AG04449 (cell line): Measurements from ENCODE around the gene BMP3.

Source experiments
- CTCF ChIA-PET: fragments of 350-600 bp; formaldehyde crosslinking; extraction: SDS; loops from one replicate; lab custom pipeline; 2021; ENCODE audit warnings: antibody characterized with exemption; lab: Yijun Ruan, JAX
- POLR2A ChIA-PET: fragments of 400-600, 350-600 bp; formaldehyde crosslinking; extraction: SDS; loops from one replicate; lab custom pipeline; 2020; ENCODE audit warnings: antibody characterized with exemption, inconsistent platforms; lab: Yijun Ruan, JAX
- DNase-seq: peaks from one replicate; pipeline ENCODE4 v3.0.0-alpha.2; 2010; ENCODE audit warnings: low read depth, low spot score
- H3K4me3 ChIP-seq: 2 replicates; pipeline ENCODE4 v1.5.1; 2011; ENCODE audit warnings: low read depth, mild to moderate bottlenecking, control low read depth, low read length
- CTCF ChIP-seq: IDR thresholded peaks from one replicate; pipeline ENCODE4 v1.5.1; 2011; ENCODE audit warnings: mild to moderate bottlenecking, moderate library complexity, low read length, control low read depth, inconsistent platforms; ENCODE audit not compliant: insufficient read depth; ENCODE audit errors: missing control alignments

Gene BMP3

DNA sequence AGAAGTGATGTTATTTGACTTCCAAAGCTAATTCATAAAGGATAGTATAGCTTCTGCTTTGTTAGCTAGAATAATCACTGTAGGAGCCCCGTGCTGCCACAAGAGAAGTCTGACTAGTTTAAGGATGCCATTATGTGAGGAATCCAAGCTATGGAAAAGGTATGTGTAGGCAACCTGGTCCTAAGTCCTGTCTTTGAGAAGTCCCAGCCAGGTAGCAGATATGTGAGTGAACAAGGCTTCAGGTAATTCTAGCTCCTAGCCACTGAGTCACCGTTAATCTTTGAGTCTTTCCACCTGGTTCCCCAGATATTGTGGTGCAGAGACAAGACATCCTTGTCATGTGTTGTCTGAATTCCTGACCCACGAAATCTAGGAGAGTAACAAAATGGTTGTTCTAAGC lies 55.5 kb downstream of the BMP3 start:
- no peak for DNase-seq
- TF ChIP-seq CTCF, result no peak
- H3K4me3 ChIP-seq, result no peak overlapping the region
- ChIA-PET POLR2A (no interaction called here), CTCF (interaction anchor here (3.6 kb wide), 1 partner anchor 266 kb away, joined by 11 read pairs; no protein-coding TSS in a partner anchor)

- TF ChIP-seq CTCF, result no peak
- DNase-seq, result no peak
- ChIA-PET POLR2A (no interaction called here), CTCF (interaction anchor here (1.0 to 1.1 kb wide), 2 partner anchors 24 to 258 kb away, joined by 4 to 7 read pairs; no protein-coding TSS in a partner anchor)
- no peak overlapping the region for H3K4me3 ChIP-seq
Measured at GRCh38 chr4:81093720-81094401, 63.4 kb downstream of the BMP3 start.

- DNase-seq, result no peak
- H3K4me3 ChIP-seq, result no peak overlapping the region
- no peak for TF ChIP-seq CTCF
- ChIA-PET CTCF (interaction anchor here (0.9 kb wide), 1 partner anchor 25 kb away, joined by 3 read pairs; no protein-coding TSS in a partner anchor), POLR2A (no interaction called here)
Measured at GRCh38 chr4:81095389-81095788, 64.9 kb downstream of the BMP3 start.

- no peak for TF ChIP-seq CTCF
- H3K4me3 ChIP-seq, result no peak overlapping the region
- POLR2A ChIA-PET, result no interaction called here
- no peak for DNase-seq
- CTCF ChIA-PET, result no interaction called here
Measured at GRCh38 chr4:81096566-81096965, 66.1 kb downstream of the BMP3 start.

GRCh38 chr4:81102107-81102506 lies 71.6 kb downstream of the BMP3 start:
- CTCF ChIA-PET, result no interaction called here
- no peak for DNase-seq
- no peak overlapping the region for H3K4me3 ChIP-seq
- no peak for TF ChIP-seq CTCF
- POLR2A ChIA-PET, result no interaction called here

- H3K4me3 ChIP-seq, result no peak overlapping the region
- DNase-seq, result no peak
- ChIA-PET POLR2A (no interaction called here), CTCF (no interaction called here)
- TF ChIP-seq CTCF, result no peak
Measured at GRCh38 chr4:81106150-81106549, 75.6 kb downstream of the BMP3 start.
